GM20431 (cell line): Measurements from ENCODE around the gene SWSAP1.
"Not testable (repeated sequence)": the region's sequence is repeated elsewhere in the genome, so short reads cannot be mapped to it uniquely, and the experiment has no call there.

Experiments used
- in situ Hi-C: fragments of 300-500 bp; cut with MseI, MboI; formaldehyde crosslinking; loops from one replicate; pipeline ENCODE4 v1.15.0; 2020; ENCODE audit warnings: low sequenced_read_pairs; ENCODE audit not compliant: unreplicated experiment

SWSAP1 gene

DNA sequence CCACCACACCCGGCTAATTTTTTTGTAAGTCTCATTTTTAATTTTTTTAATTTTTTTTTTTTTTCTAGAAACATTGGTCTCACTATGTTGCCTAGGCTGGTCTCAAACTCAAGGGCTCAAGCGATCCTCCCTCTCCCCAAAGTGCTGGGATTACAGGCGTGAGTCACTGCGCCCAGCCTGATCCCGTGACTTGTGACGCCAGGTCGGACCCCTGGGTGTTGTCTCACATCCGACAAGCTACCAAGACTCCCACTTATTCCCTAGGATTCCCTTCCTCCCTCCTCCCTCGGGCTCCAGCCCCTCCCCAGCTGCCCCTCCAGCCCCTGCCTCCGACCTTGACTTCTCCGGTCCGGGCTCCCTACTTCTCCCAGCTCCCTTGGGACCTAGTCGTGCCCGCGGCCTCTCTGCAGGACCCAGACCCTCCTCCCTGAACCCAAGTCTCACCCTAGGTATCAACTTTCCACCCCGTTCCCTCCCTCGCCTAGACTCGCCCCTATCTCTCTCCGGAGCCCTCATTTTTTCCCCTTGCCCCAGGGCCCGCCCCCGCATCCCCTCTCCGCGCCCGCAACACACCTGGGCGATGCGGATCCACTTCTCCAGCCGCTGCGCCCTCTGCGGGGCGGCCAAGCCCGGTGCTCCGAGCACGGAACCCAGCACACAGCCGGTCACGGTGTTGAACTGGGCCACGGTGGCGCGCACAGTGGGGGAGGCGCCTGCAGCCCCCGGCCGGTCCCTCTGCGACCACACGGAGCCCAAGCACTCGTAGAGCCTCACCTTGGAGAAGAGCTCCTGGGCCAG is 31.6 kb downstream of the SWSAP1 start:
- in situ Hi-C loops, result no loop called here

DNA sequence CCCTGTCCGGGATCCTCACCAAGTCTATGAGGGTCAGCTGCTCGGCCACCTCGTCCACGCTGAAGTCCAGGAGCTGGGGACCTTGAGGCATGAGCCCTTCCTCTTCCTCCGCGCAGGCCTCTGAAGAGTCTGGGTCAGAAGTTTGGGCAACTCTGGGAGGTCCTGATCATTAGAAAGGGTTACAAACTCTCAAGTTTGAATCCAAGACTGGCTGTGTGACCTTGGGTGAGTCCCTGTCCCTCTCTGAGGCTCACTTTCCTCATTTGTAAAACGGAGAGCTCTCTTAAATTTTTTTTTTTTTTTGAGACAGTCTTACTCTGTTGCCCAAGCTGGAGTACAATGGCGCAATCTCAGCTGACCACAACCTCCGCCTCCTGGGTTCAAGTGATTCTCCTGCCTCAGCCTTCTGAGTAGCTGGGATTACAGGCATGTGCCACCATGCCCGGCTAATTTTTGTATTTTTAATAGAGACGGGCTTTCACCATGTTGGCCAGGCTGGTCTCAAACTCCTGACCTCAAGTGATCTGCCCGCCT is 32.3 kb downstream of the SWSAP1 start:
- in situ Hi-C loops, result not testable (repeated sequence)

DNA sequence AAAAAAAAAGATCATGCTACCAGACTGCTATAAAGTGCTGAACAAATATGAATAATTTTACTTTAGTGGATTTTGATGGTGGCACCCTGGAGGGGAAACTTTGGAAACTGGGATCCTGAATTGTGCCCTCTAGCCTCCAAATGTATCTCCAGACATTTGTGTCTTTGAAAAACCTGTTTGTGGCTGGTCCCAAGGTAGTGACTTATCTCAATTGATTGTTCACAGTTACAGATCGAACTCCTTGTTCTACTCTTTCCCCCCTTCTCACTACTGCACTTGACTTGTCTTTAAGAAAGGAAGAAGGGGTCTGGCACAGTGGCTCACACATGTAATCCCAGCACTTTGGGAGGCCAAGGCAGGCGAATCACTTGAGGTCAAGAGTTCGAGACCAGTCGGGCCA is 34.1 kb downstream of the SWSAP1 start:
- in situ Hi-C loops, result no loop called here

DNA sequence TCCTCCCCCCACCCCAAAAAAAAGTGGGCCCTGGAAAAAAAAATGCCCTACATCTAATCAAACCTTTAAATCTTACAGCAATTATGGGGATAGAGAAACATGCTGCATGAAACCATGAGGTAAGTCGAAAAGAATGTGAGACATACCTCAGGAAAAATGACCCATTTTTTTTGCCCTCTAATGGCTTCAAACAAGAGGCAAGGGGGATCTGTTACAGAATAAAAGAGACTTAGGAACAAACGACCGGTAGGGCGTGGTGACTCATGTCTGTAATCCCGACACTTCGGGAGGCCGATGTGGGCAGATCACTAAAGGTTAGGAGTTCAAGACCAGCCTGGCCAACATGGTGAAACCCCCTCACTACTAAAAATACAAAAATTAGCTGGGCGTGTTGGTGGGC is 36.2 kb downstream of the SWSAP1 start:
- in situ Hi-C loops, result no loop called here

DNA sequence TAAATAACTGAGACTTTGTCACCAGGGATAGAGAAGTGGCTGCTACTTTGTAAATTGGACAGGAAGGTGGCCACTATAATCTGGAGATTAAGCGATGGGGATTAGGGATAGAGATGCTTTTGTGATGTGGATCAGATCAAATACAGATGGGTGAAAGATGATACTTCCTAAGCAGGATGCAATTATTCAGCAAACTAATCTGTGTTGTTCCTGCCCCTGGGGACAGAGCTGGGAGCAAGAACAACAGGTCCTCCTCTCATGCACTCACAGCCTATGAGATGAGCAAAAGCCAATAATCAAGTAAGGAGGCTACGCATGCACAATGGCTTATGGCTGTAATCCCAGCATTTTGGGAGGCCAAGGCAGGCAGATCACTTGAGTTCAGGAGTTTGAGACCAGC is 40.1 kb downstream of the SWSAP1 start:
- in situ Hi-C loops, result no loop called here

DNA sequence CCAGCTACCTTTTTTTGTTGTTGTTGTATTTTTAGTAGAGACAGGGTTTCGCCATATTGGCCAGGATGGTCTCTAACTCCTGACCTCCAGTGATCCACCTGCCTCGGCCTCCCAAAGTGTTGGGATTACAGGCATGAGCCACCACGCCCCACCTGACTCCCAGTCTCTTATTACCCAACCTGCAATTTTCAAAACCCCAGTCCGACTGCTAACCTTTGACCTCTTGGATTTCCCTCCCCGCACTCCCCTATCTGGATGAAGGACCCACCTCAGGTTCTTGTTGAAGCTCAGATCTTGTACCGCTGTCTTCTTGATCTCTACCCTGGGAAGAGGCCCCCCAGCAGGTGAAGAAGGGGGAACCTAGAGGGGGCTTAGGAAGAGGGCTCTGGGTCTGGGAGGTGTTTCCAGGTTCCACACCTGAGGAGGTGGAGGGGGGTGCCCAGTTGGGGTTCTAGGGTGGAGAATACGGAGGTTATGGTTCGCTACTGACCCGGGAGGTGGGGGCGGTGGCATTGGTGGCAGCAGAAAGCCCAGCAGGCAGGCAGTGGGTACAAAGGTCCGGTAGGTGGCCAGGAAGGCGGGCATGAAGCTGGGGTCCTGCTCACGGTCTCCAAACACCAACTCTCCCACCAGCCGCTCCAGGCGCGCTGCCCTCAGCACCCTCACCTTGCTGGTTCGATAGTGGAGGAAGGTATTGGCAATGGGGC is 42.0 kb downstream of the SWSAP1 start:
- in situ Hi-C loops, result no loop called here

DNA sequence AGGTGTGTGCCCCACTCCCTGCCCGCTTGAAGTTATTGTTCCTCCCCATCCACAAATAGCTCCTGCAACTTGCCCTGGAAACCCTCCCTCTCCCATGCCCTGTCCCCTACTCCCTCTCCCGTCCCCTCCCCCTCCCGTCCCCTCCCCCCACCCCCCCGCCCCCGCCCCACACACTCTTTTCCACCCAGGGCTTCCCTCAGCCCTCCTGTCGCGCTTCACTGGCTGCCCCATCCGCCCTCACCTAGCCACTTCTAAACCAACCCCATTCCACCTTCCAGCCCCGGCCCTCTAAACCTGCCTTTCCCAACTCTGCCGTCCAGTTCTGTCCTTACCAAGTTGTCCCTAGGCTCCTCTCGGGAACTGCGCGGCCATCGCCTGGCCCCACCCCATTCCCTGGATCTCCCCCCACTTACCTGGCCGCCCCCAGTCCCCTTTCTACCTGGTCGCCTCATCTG is 43.7 kb downstream of the SWSAP1 start:
- in situ Hi-C loops, result no loop called here

DNA sequence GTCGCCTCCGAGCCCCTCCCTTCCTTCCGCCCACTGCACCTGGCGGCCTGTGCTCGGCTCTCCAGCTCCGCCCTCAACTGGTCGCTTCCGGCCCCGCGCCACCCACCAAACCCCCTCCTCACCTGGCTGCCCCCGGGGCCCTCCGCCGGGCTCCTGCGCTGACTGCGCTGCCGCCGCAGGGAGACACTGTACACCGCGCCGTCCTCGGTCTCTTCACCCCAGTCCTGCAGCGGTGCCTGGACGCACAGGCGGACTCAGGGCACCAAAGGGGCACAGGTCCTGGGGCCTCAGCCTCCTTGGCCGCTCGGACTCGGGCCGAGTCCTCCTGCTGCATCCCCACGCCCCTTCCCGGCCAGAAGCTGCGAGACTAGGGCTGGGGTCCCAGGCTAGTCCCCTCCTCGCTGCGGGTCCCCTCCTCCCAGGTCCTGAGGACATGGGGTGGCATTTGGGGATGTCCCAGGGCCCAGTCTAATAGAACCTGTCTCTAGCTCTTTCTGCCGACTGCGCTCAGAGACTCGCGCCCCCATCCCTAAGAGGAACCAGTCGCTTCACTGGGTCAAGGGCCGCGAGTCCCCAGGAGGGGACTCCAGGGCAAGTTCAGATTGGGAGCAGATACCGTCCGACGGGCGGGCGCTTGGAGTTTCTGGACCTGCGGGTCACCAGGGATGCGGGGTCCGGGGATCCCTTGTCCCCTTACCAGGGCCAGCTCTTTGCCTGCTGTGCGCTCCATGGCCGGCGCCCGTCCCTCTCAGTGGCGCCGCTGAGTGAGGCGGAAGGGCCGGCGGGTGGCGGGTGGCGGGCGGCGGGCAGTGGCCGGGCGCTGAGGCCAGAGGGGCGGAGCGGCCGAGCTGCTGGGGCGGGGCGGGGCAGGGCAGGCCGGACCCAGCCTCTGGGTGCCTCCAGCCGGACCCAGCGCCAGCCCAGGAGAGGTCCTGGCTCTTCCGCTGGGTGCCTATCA is 44.4 kb downstream of the SWSAP1 start, which contains the start of gene RGL3:
RGL3 (minus strand) TSS at position 766 of the 958 bp plus-strand sequence; CDS start at position 730, 36 bp downstream.
- in situ Hi-C loops, result no loop called here

DNA sequence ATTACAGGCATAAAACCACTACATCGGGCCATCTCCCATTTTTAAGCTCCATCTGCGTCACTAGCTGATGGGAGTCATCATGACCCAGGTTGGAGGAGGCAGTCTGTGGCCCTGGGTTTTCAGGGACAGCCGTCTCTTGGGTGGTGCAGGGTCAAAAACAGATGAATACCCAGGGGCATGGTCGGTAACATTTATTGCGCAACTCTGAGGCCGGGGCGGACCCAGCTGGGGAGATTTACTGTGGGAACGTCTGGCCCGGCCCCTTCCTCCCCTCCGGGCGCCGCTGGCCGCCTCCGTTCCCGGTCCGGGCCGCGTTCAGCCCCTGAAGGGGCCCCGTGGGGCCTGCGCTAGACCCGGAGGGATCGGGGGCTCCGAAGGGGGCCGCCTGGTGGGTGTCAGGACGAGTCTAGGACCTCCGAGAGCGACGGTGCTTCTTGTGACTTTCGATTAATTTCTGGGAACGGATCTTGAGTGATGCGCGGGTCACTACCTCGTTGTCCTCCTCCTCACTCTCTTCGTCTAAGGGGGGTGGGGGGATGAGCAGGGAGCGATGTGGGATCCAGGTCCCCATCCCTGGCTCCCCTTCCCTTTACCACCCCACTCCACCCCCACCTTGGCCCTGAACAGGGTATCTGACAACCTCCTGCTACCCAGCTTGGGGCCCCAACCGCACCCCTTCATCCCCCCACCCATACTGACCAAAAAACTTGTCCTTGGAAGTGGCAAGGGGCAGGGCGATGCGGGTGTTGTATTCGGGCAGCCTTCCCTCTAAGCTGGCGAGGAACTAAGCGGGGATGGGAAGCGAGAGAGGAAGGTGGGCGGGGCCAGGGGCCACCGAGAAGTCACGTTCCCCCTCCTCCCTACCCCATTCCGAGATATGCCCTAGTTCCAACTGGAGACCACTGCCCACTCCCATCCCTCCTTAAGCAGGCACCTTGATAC is 46.2 kb downstream of the SWSAP1 start:
- in situ Hi-C loops, result no loop called here

DNA sequence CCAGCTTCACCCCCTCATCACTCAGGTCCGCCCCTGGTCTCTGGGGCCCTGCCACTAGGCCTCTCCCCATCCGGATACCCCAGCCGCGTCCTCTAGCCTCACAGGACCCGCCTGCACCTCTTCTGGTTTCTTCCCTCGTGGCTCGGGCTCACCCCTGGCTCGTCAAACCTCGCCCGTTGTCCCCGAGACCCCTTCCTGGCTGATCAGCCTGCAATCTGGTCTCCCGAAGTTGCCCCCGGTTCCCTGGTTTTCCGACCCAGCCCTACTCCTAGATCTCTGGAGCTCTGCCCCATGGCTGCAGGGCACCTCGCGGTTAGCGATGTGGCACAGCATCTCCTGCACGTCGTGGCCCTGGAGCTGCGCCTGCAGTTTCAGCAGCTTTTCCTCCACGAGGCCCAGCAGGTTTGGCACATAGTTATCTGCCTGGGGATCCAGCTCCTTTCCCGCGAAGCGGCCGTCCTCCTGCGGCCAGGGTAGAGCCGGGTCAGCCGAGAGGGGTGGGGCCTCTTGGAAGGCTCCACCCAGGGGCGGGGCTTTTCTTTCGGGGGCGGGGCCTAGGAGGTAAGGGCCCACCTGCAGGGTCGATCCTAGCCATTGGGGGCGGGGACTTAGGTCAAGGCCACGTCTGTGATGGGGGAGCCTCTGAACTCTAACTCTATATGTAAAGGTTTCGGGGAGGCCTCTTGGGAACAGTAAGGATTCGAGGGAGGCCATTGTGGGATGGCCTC is 47.1 kb downstream of the SWSAP1 start:
- in situ Hi-C loops, result no loop called here

DNA sequence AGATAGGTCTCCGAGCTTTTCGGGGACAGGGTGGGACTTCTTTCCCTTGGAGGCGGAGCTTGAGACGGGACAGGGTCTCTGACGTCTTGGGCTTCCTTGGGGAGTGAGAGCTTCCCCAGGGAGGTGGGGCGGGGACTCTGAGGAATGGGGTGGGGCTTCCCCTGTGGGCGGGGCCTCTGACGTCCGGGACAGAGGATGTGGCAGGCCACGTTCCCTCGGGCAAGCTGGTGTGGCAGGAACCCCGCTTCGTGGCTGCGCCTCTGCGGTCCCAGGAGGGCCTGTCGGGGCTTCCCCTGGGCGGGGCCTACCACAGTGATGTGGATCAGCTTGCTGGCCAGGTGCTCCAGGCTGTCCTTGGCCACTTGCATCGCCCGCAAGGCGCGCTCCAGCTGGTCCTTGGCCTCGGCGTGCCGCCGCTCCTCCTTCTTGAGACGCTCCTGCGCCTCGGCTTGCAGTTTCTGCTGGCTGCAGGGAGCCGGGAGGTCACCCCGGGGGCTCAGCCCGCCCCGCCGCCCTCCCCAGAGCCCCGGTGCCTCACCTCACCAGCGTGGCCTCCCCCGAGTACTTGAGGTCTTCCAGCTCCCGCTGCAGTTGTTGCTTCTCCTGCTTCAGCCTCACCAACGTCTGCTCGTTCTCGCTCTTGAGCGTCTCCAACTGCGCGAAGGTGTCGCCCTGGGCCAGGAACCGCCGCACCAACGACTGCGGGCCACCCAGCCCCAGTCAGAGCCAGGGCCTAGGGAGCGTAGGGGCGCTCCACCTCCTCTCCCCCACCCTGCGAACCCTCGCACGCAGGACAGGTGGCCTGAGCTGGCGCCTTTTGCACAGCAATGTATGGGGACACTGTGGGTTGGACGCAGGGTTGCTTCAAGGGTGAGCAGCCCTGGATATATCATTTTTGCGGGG is 47.9 kb downstream of the SWSAP1 start:
- in situ Hi-C loops, result no loop called here

DNA sequence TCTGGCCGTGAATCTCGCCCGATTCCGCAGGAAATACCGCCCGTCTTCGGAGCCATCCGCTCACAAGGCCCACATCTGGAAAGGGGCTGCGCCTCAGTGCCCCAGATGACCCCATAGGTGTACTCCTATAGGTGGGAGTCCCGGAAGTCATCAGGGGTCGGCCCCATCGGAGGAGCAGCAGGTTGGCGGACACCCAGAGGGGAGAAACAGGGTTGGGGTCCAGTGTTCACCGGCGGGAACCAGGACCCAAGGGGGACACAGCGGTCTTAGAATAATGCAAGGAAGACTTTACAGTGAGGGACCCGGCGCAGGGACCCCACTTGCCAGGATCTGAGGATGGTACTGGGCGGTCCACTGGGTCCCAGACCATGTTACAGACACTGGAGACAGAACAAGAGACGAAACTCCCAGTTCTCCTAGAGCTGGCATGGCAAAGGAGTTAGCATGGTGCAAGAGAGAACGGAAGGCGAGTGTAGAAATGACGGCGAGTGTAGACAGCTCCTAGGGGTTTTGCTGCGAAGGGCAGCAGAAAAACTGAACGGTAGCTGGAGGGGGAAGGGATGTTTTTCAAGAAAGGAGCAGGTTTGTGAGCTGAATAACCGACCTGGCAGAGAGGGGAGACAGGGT is 48.8 kb downstream of the SWSAP1 start:
- in situ Hi-C loops, result no loop called here

DNA sequence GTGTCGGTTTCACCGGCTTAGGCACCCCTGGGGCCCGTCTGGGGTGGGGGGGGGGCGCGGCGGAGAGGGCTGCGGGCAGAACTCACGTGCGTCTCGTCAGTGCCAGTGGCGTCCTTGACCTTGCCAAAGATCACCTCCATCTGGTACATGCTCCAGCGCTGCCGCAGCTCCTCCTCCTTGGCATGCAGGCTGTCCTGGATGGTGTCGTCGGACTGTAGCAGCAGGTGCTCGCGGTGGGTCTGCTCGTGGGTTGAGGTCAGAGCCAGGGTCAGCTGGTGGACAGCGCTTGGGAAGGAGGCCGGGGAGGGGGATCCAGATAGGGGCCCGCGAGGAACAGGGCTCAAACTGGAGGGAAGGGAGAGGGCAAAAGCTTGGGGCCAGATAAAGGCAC is 49.3 kb downstream of the SWSAP1 start:
- in situ Hi-C loops, result no loop called here
